MCF 10A (cell line): ENCODE data around the gene RNPS1. TPM values are rescaled to one million over a fixed set of nuclear protein-coding genes. Genes with fewer than 3 reads are reported as not detected.
A peak's percentile ranks its signal among the peaks of the same experiment; 100 is the strongest.

ENCODE experiments used
- BruUV-seq: library from RNA; stranded (reverse); fragments of 400-500 nt; replicated peaks from 2 replicates; lab custom pipeline; 2021; lab: Mats Ljungman, UMichigan
- CTCF ChIA-PET: fragments of 300-600 bp; sonication (Branson Sonifier 250); formaldehyde crosslinking; extraction: SDS; loops from one replicate; lab custom pipeline; 2021; ENCODE audit warnings: antibody characterized with exemption, inconsistent platforms; lab: Yijun Ruan, JAX
- POLR2A ChIA-PET: fragments of 300-600, 350-650 bp; sonication (Branson Sonifier 250); formaldehyde crosslinking; extraction: SDS; loops from one replicate; lab custom pipeline; 2020; ENCODE audit warnings: antibody characterized with exemption, inconsistent platforms; lab: Yijun Ruan, JAX
- DNase-seq: peaks from one replicate; pipeline ENCODE4 v3.0.0-alpha.2; 2018; ENCODE audit not compliant: unreplicated experiment
- H3K27ac Mint-ChIP-seq: one replicate; pipeline ENCODE4 v1.8.0; 2022; ENCODE audit warnings: mild to moderate bottlenecking, low read depth, mixed read lengths; ENCODE audit not compliant: unreplicated experiment
- H3K27me3 Mint-ChIP-seq: one replicate; pipeline ENCODE4 v1.8.0; 2022; ENCODE audit warnings: mixed read lengths; ENCODE audit not compliant: insufficient read depth, unreplicated experiment
- H3K36me3 Mint-ChIP-seq: one replicate; pipeline ENCODE4 v1.8.0; 2022; ENCODE audit warnings: mild to moderate bottlenecking, moderate library complexity, mixed read lengths; ENCODE audit not compliant: insufficient read depth, unreplicated experiment
- H3K4me1 Mint-ChIP-seq: one replicate; pipeline ENCODE4 v1.8.0; 2022; ENCODE audit warnings: mixed read lengths; ENCODE audit not compliant: insufficient read depth, unreplicated experiment
- H3K4me3 Mint-ChIP-seq: one replicate; pipeline ENCODE4 v1.8.0; 2022; ENCODE audit warnings: mild to moderate bottlenecking, moderate library complexity, mixed read lengths; ENCODE audit not compliant: unreplicated experiment
- H3K9me3 Mint-ChIP-seq: one replicate; pipeline ENCODE4 v1.8.0; 2022; ENCODE audit warnings: mixed read lengths; ENCODE audit not compliant: unreplicated experiment
- intact Hi-C: fragments of 100-400 bp; cut with micrococcal nuclease; formaldehyde crosslinking; loops from 2 replicates; pipeline ENCODE4 v1.14.1; 2022
- total RNA-seq: library from RNA; stranded (reverse); gene quantifications from 2 replicates; pipeline ENCODE4 v1.2.3, GENCODE V29; 2022
- TF ChIP-seq, protein P1 (sequence below): fragments of 200-600 bp; IDR thresholded peaks from one replicate; pipeline ENCODE4 v1.8.0; 2022; ENCODE audit warnings: antibody characterized with exemption, mild to moderate bottlenecking; ENCODE audit not compliant: unreplicated experiment

Gene RNPS1
- total RNA-seq, 1 experiment from 2014 or later, result 245 TPM

DNA sequence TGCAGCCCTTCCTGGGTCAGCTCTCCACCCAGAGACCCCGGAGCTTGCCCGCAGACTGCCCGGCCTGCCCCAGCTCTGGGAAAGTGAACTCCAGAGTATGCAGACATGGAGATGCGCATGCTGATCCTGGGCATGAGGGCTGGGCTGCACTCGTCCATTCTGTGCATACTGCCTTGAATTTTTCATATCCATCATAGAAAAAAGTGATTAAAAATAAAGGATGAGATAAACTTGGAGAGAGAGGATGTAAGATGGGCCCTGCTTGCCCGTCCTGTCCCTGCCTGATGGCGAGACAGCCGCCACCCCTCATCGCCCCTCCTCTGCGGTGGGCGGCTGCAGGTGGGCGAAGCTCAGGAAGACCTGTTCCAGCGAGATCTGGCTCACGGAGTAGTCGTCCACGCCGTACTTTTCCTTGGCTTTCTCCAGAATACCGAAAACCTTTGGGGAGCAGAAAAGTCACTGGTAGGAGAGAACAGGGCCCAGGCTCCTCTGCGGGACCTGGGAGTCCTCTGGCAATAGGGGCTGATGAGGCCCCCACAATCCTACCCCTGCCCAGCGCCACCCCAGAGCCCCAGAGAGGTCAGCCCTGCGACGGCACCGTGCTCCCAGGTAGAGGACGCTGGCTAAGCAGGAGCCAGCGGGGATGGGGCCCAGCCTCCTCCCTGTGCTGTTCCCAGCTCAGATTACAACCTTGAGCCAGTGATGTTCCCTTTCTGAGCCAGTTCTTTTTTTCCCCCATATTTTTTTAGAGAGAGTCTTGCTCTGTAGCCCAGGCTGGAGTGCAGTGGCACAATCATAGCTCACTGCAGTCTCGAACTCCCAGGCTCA is 8.7 kb upstream of the RNPS1 start:
- TF ChIP-seq, protein P1, sequence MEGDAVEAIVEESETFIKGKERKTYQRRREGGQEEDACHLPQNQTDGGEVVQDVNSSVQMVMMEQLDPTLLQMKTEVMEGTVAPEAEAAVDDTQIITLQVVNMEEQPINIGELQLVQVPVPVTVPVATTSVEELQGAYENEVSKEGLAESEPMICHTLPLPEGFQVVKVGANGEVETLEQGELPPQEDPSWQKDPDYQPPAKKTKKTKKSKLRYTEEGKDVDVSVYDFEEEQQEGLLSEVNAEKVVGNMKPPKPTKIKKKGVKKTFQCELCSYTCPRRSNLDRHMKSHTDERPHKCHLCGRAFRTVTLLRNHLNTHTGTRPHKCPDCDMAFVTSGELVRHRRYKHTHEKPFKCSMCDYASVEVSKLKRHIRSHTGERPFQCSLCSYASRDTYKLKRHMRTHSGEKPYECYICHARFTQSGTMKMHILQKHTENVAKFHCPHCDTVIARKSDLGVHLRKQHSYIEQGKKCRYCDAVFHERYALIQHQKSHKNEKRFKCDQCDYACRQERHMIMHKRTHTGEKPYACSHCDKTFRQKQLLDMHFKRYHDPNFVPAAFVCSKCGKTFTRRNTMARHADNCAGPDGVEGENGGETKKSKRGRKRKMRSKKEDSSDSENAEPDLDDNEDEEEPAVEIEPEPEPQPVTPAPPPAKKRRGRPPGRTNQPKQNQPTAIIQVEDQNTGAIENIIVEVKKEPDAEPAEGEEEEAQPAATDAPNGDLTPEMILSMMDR, result no peak
- peaks cover 21% of the 10 kb centered on the region for H3K27me3 Mint-ChIP-seq
- intact Hi-C loops, result no loop called here
- ChIA-PET CTCF (no interaction called here), POLR2A (no interaction called here)
- no peak overlapping the region for H3K27ac Mint-ChIP-seq
- H3K36me3 Mint-ChIP-seq, result peaks cover 6% of the 10 kb centered on the region
- BruUV-seq, result no TSS peak
- no peaks in the 10 kb centered on the region for H3K4me1 Mint-ChIP-seq
- no peak overlapping the region for H3K4me3 Mint-ChIP-seq
- no peak for DNase-seq
- no peaks in the 10 kb centered on the region for H3K9me3 Mint-ChIP-seq

DNA sequence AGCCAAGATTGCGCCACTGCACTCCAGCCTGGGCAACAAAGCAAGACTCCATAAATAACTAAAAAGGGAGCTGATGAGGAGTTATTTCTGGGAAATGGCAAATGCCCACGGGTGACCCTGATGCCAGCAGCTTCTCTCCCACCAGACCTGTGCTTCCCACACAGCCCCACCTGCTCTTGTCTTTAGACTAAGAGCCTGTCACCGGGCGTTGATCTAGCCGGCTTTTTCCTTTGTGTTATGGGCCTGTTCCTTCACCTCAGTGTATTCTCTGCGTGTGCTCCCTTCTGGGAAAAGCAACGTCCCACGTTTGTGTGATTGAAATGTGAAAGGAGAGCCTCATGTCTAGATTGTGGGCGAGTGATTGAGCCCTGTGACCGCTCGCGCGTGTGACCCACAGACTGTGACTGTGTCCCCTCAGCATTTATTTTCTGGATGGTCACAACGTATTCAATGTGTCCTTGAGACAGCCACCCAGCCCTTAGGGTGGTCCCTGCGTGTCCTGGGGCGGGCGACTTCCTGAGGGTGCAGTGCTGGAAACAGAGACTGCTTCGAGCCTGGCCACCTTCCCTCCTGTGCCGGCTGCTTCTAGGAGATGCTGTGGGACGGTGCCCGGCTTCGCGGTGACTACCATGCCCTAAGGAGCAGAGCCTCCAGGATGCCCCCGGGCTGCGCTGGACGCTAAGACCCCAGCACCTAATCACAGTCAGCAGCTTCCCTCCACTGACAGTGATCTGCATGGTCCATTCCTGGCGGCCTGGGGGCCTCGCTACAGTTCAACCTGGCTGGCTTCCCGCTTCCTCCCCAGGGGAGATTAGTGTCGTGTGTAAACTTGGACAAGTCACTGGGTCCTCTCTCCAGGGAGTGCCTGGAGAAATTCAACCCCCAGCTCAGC is 7.8 kb upstream of the RNPS1 start:
- intact Hi-C loops, result no loop called here
- no peak for DNase-seq
- Mint-ChIP-seq H3K9me3 (no peaks in the 10 kb centered on the region), H3K4me1 (no peaks in the 10 kb centered on the region), H3K4me3 (no peak overlapping the region), H3K36me3 (peaks cover 2% of the 10 kb centered on the region), H3K27me3 (peaks cover 12% of the 10 kb centered on the region), H3K27ac (no peak overlapping the region)
- ChIA-PET POLR2A (no interaction called here), CTCF (no interaction called here)
- BruUV-seq, result no TSS peak
- TF ChIP-seq, protein P1, result no peak

DNA sequence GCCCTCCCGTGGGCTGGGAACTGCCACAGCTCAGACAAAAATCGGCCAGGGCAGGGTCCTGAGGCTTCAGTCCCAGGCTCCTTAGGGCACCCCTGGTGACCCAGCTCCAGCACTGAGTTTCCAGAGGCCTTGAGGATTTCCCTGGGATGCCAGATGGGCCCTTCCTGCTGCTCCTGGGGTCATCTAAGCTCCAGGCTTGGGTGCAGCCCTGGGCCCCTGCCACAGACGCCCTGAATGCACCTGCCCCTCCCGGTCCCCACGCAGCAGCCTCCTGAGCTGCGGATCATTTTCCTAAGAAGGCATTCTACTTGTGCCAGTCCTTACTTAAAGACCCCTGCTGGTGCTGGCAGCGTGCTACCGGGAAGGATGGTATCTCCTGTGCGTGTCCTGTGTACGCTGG is 6.0 kb upstream of the RNPS1 start:
- TF ChIP-seq, protein P1, result no peak
- Mint-ChIP-seq H3K27ac (no peak overlapping the region), H3K9me3 (no peaks in the 10 kb centered on the region), H3K4me1 (peaks cover 8% of the 10 kb centered on the region), H3K36me3 (no peaks in the 10 kb centered on the region), H3K4me3 (no peak overlapping the region), H3K27me3 (no peaks in the 10 kb centered on the region)
- intact Hi-C loops, result no loop called here
- ChIA-PET CTCF (no interaction called here), POLR2A (no interaction called here)
- DNase-seq, result no peak
- BruUV-seq, result TSS peak; percentile 24

DNA sequence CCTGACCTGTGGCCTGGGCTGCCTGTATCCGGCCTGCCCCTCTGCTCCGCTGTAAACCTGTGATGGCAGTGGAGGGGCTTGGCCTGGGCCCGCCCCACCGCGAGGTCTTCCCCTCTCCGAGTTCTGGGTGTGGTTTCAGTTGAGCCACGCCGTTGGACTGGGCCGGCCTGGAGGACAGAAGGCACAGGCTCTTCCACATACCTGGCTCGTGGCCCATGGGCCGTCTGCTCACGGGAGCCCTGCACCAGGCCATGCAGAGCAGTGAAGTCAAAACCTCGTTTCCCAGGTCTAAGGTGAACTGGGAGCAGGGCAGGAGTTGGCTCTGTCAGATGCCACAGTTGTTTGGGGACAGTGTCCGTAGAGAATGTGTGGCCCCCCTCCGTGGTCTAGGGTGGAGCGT is 5.6 kb upstream of the RNPS1 start:
- H3K9me3 Mint-ChIP-seq, result no peaks in the 10 kb centered on the region
- intact Hi-C loops, result no loop called here
- DNase-seq, result no peak
- ChIA-PET POLR2A (no interaction called here), CTCF (no interaction called here)
- no peaks in the 10 kb centered on the region for H3K36me3 Mint-ChIP-seq
- BruUV-seq, result no TSS peak
- H3K27me3 Mint-ChIP-seq, result no peaks in the 10 kb centered on the region
- H3K4me1 Mint-ChIP-seq, result peaks cover 8% of the 10 kb centered on the region
- H3K4me3 Mint-ChIP-seq, result no peak overlapping the region
- no peak overlapping the region for H3K27ac Mint-ChIP-seq
- TF ChIP-seq, protein P1, result no peak
